GM19468 (cell line): ENCODE measurements around the gene PRDM16.

Source experiments
- ATAC-seq: cut with Tn5 transposase; IDR thresholded peaks from one replicate; pipeline ENCODE4 v1.9.1; 2021; ENCODE audit warnings: mild to moderate bottlenecking, moderate library complexity, moderate number of reproducible peaks; ENCODE audit not compliant: unreplicated experiment; ENCODE audit errors: extremely low read depth

Gene PRDM16

GRCh38 chr1:3115275-3116149 lies 46.5 kb downstream of the PRDM16 start:
- ATAC-seq, result no peak

- ATAC-seq, result no peak
Observed at GRCh38 chr1:3116150-3116510, 47.1 kb downstream of the PRDM16 start.

- no peak for ATAC-seq
Observed at GRCh38 chr1:3116560-3116959, 47.6 kb downstream of the PRDM16 start.

GRCh38 chr1:3117879-3118278 lies 48.9 kb downstream of the PRDM16 start:
- no peak for ATAC-seq

GRCh38 chr1:3119061-3119460 lies 50.1 kb downstream of the PRDM16 start:
- ATAC-seq, result no peak

- ATAC-seq, result no peak
Observed at GRCh38 chr1:3119725-3120124, 50.7 kb downstream of the PRDM16 start.

GRCh38 chr1:3120140-3120539 lies 51.1 kb downstream of the PRDM16 start:
- ATAC-seq, result no peak

GRCh38 chr1:3120994-3121393 lies 52.0 kb downstream of the PRDM16 start:
- no peak for ATAC-seq

GRCh38 chr1:3121401-3122210 lies 52.6 kb downstream of the PRDM16 start:
- no peak for ATAC-seq

GRCh38 chr1:3122311-3122710 lies 53.3 kb downstream of the PRDM16 start:
- no peak for ATAC-seq

GRCh38 chr1:3124246-3124645 lies 55.2 kb downstream of the PRDM16 start:
- no peak for ATAC-seq

- no peak for ATAC-seq
Observed at GRCh38 chr1:3125078-3125477, 56.1 kb downstream of the PRDM16 start.

GRCh38 chr1:3125546-3126368 lies 56.8 kb downstream of the PRDM16 start:
- no peak for ATAC-seq

GRCh38 chr1:3126756-3127678 lies 58.0 kb downstream of the PRDM16 start:
- no peak for ATAC-seq

- no peak for ATAC-seq
Observed at GRCh38 chr1:3127738-3128137, 58.7 kb downstream of the PRDM16 start.

GRCh38 chr1:3128431-3129132 lies 59.6 kb downstream of the PRDM16 start:
- ATAC-seq, result no peak

GRCh38 chr1:3129133-3129490 lies 60.1 kb downstream of the PRDM16 start:
- ATAC-seq, result no peak

GRCh38 chr1:3130268-3130667 lies 61.3 kb downstream of the PRDM16 start:
- no peak for ATAC-seq

GRCh38 chr1:3132660-3133059 lies 63.7 kb downstream of the PRDM16 start:
- ATAC-seq, result no peak
